Subcutaneous abdominal adipose tissue (tissue), 5 donors: ENCODE measurements around the gene ZSCAN10.

ENCODE experiments used
- H3K27ac ChIP-seq: one replicate; pipeline ENCODE4 v1.7.0; 2013; ENCODE audit warnings: low read depth, mild to moderate bottlenecking, inconsistent platforms, low read length, moderate library complexity
- H3K27me3 ChIP-seq, 5 donors: one replicate each; pipeline ENCODE4 v1.7.0; 2013; ENCODE audit warnings: low read length in 5 of 5, inconsistent platforms in 1 of 5; ENCODE audit not compliant: control insufficient read depth in 5 of 5, insufficient read depth in 4 of 5
- H3K36me3 ChIP-seq, 5 donors: one replicate each; pipeline ENCODE4 v1.7.0; 2013; ENCODE audit warnings: low read length in 5 of 5; ENCODE audit not compliant: control insufficient read depth in 5 of 5, insufficient read depth in 5 of 5
- H3K4me1 ChIP-seq, 5 donors: one replicate each; pipeline ENCODE4 v1.7.0; 2013; ENCODE audit warnings: low read length in 5 of 5, mild to moderate bottlenecking in 3 of 5, moderate library complexity in 1 of 5; ENCODE audit not compliant: control insufficient read depth in 5 of 5, insufficient read depth in 5 of 5
- H3K4me3 ChIP-seq, 5 donors: one replicate each; pipeline ENCODE4 v1.7.0; 2013; ENCODE audit warnings: low read length in 5 of 5, low read depth in 1 of 5
- H3K9ac ChIP-seq, 5 donors: one replicate each; pipeline ENCODE4 v1.7.0; 2013; ENCODE audit warnings: low read length in 5 of 5, mild to moderate bottlenecking in 4 of 5, moderate library complexity in 3 of 5
- H3K9me3 ChIP-seq, 5 donors: one replicate each; pipeline ENCODE4 v1.7.0; 2013; ENCODE audit warnings: low read length in 5 of 5; ENCODE audit not compliant: control insufficient read depth in 5 of 5
- donor health status: healthy.
- donor health status: healthy.
- donor health status: healthy.
- donor health status: healthy.
- donor health status: healthy.

ZSCAN10 gene

DNA sequence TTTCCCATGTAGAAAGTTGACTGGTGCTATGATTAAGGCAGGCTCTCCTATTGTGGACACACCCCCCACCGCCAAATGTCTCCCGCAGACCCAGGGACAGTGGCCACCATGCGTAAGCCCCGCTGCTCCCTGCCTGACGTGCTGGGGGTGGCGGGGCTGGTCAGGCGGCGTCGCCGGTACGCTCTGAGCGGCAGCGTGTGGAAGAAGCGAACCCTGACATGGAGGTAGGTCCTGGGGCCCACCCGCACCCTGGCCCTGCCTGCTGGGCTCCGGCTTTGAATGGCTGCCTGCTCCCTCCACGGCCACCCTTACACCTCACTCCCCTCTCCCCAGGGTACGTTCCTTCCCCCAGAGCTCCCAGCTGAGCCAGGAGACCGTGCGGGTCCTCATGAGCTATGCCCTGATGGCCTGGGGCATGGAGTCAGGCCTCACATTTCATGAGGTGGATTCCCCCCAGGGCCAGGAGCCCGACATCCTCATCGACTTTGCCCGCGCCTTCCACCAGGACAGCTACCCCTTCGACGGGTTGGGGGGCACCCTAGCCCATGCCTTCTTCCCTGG is 49.1 kb downstream of the ZSCAN10 start:
- Histone ChIP-seq H3K9me3 (no peaks in the 10 kb centered on the region), H3K36me3 (peaks cover 0 to 11% (median 3%) of the 10 kb centered on the region in 5 donors), H3K27me3 (peaks cover 33 to 49% (median 39%) of the 10 kb centered on the region in 5 donors), H3K4me1 (peaks cover 0 to 24% (median 13%) of the 10 kb centered on the region in 5 donors), H3K4me3 (no peak overlapping the region), H3K27ac (no peak overlapping the region), H3K9ac (no peak overlapping the region)

DNA sequence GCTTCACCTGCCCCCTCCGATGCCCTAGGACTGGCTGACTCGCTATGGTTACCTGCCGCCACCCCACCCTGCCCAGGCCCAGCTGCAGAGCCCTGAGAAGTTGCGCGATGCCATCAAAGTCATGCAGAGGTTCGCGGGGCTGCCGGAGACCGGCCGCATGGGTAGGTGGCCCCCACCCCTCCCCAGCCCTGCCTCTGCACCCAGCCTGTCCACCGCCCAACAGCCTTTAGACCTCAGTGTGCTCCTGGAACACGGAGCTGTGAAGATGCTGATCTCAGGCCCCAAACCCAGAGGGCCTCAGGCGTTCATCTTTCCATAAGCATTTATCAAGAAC is 51.7 kb downstream of the ZSCAN10 start:
- Histone ChIP-seq H3K36me3 (no peaks in the 10 kb centered on the region), H3K9ac (no peak overlapping the region), H3K4me1 (peaks cover 0 to 19% (median 13%) of the 10 kb centered on the region in 5 donors), H3K9me3 (no peaks in the 10 kb centered on the region), H3K27ac (no peak overlapping the region), H3K27me3 (peaks cover 45 to 68% (median 56%) of the 10 kb centered on the region in 5 donors), H3K4me3 (no peak overlapping the region)

DNA sequence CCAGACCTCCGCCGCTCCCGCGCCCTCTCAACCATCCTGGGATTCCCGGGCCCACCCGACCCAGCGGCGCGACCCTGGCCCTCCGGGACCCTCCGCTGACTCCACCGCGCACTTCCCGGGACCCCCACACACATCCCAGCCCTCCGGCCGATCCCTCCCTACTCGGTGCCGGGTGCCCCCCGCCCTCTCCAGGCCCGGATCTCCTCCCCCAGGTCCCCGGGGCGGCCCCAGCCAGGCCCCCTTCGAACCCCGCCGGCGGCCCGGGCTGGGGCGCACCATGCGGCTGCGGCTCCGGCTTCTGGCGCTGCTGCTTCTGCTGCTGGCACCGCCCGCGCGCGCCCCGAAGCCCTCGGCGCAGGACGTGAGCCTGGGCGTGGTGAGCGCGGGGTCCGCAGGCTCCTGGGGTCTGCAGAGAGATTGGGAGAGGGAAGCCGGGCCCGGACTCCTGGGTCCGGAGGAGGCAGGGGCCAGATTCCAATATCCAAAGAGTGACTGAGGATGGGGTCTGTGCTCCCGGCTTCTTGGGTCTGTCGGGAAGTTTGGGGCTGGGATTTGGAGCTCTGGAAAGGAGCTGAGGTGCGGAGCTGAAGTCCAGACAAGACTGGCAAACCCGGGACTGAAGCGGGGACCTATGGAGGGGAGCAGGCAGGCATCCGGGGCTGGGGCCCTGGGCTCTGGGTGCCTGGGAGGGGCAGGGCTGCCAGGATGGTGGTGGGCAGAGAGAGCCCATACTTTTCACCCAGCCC is 52.3 kb downstream of the ZSCAN10 start:
- H3K36me3 ChIP-seq: no peaks in the 10 kb centered on the region
- H3K9ac ChIP-seq: no peak overlapping the region
- peaks cover 45 to 68% (median 56%) of the 10 kb centered on the region in 5 donors for H3K27me3 ChIP-seq
- no peaks in the 10 kb centered on the region for H3K9me3 ChIP-seq
- H3K4me1 ChIP-seq: peaks cover 0 to 19% (median 13%) of the 10 kb centered on the region in 5 donors
- no peak overlapping the region for H3K27ac ChIP-seq
- H3K4me3 ChIP-seq: peak overlapping the region in 2 of 5 donors; percentile 45 to 64

DNA sequence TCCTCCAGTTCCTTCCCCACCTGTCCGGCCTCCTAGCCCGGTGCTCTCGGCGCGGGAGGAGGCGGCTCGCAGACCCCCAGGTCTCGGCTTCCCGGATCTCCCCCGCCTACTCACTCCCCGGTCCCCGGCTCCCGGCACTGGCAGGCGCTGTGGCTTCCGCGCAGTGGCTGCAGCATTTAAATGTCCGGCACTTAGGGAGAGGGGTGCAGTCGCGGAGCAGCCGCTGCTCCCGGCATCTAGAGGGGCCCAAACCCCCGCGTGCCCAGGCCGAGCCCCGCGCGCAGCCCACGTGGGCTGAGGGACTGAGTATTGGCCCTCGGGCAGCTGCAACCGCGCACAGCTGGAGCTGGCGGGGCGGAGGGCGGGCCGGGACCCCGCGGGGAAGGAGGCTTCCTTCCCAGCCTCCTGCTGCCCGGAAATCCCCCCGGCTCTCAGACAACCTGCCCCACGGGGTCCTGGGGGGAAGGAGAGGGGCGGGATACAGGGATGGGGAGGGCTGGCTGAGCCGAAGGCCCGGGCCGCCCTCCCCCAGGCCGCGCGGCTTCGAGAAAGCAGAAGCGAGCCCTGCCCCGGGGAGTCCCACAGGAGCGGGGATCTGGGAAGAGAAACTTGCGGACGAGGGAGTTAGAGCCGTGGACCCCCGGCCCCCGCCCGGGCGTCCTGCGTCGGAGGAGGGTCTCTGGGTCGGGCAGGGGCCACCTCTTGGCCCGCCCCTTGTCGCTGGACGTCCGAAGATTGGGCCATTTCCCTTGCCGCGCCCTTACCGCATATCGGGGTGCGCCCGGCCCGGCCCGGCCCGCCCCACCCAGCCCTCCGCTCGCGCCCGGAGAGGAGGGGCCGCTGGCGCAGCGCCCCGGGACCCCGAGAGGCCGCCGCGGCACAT is 53.1 kb downstream of the ZSCAN10 start, which contains the start of gene MMP25:
MMP25 (plus strand) TSS at position 804 of the 883 bp plus-strand sequence. CDS start 357 bp downstream, outside the sequence.
- H3K36me3 ChIP-seq: no peaks in the 10 kb centered on the region
- H3K9me3 ChIP-seq: no peaks in the 10 kb centered on the region
- H3K27me3 ChIP-seq: peaks cover 45 to 64% (median 56%) of the 10 kb centered on the region in 5 donors
- no peak within 1 kb of the TSS for H3K27ac ChIP-seq
- peak within 1 kb of the TSS in 2 of 5 donors; percentile 11 to 53 for H3K9ac ChIP-seq
- peaks cover 0 to 19% (median 13%) of the 10 kb centered on the region in 5 donors for H3K4me1 ChIP-seq
- peak within 1 kb of the TSS in 4 of 5 donors; percentile 27 to 64 (median 44) for H3K4me3 ChIP-seq

DNA sequence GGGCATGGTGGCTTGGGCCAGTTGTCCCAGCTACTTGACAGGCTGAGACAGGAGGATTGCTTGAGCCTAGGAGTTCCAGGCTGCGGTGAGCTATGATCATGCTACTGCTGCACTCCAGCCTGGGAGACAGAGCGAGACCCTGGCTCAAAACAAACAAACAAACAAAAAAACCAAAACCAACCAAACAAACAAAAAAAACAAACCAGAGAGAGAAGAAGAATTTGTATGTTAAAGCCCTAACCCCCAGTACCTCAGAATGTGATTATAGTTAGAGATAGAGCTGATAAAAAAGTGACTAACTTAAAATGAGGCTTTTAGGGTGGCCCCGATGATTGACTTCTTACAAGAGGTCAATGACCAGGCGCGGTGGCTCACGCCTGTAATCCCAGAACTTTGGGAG is 54.4 kb downstream of the ZSCAN10 start:
- Histone ChIP-seq H3K9me3 (no peaks in the 10 kb centered on the region), H3K4me3 (no peak overlapping the region), H3K36me3 (no peaks in the 10 kb centered on the region), H3K9ac (no peak overlapping the region), H3K27ac (no peak overlapping the region), H3K27me3 (peaks cover 41 to 58% (median 51%) of the 10 kb centered on the region in 5 donors), H3K4me1 (peaks cover 0 to 19% (median 13%) of the 10 kb centered on the region in 5 donors)

DNA sequence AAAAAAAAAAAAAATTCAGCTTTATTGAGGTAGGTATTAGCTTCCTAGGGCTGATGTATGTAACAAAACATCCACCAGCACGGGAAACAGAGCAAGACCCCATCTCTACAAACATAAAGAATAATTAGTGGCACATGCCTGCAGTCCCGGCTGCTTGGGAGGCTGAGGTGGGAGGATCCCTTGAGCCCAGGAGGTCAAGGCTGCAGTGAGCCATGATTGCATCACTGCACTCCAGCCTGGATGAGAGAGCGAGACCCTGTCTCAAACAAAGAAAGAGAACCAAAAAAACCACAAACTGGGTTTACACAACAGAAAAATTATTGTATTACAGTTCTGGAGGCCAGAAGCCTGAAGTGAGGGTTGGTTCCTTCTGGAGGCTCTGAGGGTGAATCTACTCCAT is 56.7 kb downstream of the ZSCAN10 start:
- H3K9ac ChIP-seq: no peak overlapping the region
- no peak overlapping the region for H3K4me3 ChIP-seq
- H3K4me1 ChIP-seq: peaks cover 0 to 19% (median 13%) of the 10 kb centered on the region in 5 donors
- peaks cover 42 to 61% (median 53%) of the 10 kb centered on the region in 5 donors for H3K27me3 ChIP-seq
- H3K36me3 ChIP-seq: no peaks in the 10 kb centered on the region
- no peak overlapping the region for H3K27ac ChIP-seq
- H3K9me3 ChIP-seq: no peaks in the 10 kb centered on the region

DNA sequence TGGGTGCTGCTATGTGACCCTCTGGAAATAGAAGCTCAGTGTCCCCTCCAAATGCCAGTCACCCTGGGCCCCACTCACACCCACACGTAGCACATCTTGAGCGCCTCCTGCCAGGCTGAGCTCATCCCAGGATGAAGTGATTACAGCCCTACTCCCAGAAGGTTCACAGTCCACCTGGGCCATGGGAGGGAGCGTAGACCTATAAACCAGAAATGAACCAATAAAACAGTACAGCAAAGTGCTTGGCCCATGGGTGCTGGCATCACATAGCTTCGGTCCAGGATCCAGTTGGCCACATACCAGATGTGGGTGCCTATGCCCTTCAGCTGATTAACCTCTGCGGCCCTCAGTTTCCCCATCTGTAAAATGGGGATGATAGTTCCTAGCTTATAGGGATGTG is 60.2 kb downstream of the ZSCAN10 start:
- H3K27me3 ChIP-seq: peaks cover 42 to 59% (median 50%) of the 10 kb centered on the region in 5 donors

More for the DNA sequence above, 60.2 kb downstream of the ZSCAN10 start:
- no peak overlapping the region for H3K9ac ChIP-seq
- peaks cover 0 to 4% (median 0%) of the 10 kb centered on the region in 5 donors for H3K4me1 ChIP-seq
- H3K27ac ChIP-seq: no peak overlapping the region
- H3K4me3 ChIP-seq: no peak overlapping the region
- no peaks in the 10 kb centered on the region for H3K36me3 ChIP-seq
- no peaks in the 10 kb centered on the region for H3K9me3 ChIP-seq
